GM12891 (cell line): ENCODE data around the gene DLG4.

ENCODE experiments used
- POLR2A ChIP-seq: IDR thresholded peaks from 2 replicates; pipeline ENCODE4 v1.6.1; 2011; ENCODE audit warnings: low read depth, low read length, control low read depth
- TAF1 ChIP-seq: IDR thresholded peaks from 2 replicates; pipeline ENCODE4 v1.6.1; 2011; ENCODE audit warnings: low read depth, low read length, control low read depth

DNA sequence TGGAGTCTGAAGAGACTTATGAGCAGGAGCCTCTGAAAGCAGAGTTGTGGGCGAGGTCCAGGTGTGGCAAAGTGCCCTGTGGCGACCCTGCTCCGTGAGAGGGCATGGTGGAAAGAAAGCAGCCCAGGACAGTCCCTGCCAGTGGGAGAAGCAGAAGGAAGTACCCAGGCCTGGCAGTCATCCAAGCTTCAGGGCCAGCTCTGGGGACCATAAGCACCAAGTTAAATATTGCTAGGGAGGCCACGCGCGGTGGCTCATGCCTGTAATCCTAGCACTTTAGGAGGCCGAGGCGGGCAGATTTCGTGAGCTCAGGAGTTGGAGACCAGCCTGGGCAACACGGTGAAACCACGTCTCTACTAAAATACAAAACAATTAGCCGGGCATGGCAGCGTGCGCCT lies 35.5 kb downstream of the DLG4 start:
- TF ChIP-seq TAF1, result no peak
- no peak for TF ChIP-seq POLR2A
